Measurements from ENCODE around the gene SUCLG2.

SUCLG2 gene

GRCh38 chr3:67642734-67643133 lies 11.7 kb downstream of the SUCLG2 start:
- no peak overlapping the region for H3K4me2 ChIP-seq (ENCODE audit: low read length)
- H3K4me1 ChIP-seq (ENCODE audit: control insufficient read depth, low read depth, low read length): no peaks in the 10 kb centered on the region
- H3K9ac ChIP-seq (ENCODE audit: low read length): no peak overlapping the region
- no peak overlapping the region for H3K4ac ChIP-seq (ENCODE audit: low read depth, low read length)
- no peak overlapping the region for H3K27ac ChIP-seq (ENCODE audit: low read depth, low read length)
- H3K79me1 ChIP-seq (ENCODE audit: low read length): peaks cover 3% of the 10 kb centered on the region
- H3K56ac ChIP-seq (ENCODE audit: low read length): no peak overlapping the region
- H4K5ac ChIP-seq (ENCODE audit: low read length): no peak overlapping the region
- DNase-seq: no peak
- no peak overlapping the region for H2AK5ac ChIP-seq (ENCODE audit: low read length)
- H2BK120ac ChIP-seq (ENCODE audit: low read depth, low read length): no peak overlapping the region
- H2BK5ac ChIP-seq (ENCODE audit: low read length): no peak overlapping the region
- no peak overlapping the region for H3K23ac ChIP-seq (ENCODE audit: low read length)
- H3K36me3 ChIP-seq (ENCODE audit: control insufficient read depth, insufficient read depth, low read length): no peaks in the 10 kb centered on the region
- H3K4me3 ChIP-seq (ENCODE audit: low read length): no peak overlapping the region
- no peaks in the 10 kb centered on the region for H3K79me2 ChIP-seq (ENCODE audit: control insufficient read depth, insufficient read depth, low read length)
- no peak overlapping the region for H4K8ac ChIP-seq (ENCODE audit: low read depth, low read length)
- no CpG with 5 or more reads among the region's 1 CpG for WGBS (ENCODE audit: extremely low coverage, insufficient coverage, low lambda C conversion rate)
- no peaks in the 10 kb centered on the region for H3K27me3 ChIP-seq (ENCODE audit: insufficient read depth, low read length, poor library complexity)
- H3K18ac ChIP-seq (ENCODE audit: low read length): no peak overlapping the region
- H2BK15ac ChIP-seq (replicated peaks; ENCODE audit: low read depth): no peak overlapping the region

- no peak overlapping the region for H2AK5ac ChIP-seq (ENCODE audit: low read length)
- H2BK5ac ChIP-seq (ENCODE audit: low read length): no peak overlapping the region
- no peak overlapping the region for H3K4me3 ChIP-seq (ENCODE audit: low read length)
- H3K79me2 ChIP-seq (ENCODE audit: control insufficient read depth, insufficient read depth, low read length): no peaks in the 10 kb centered on the region
- no peaks in the 10 kb centered on the region for H3K36me3 ChIP-seq (ENCODE audit: control insufficient read depth, insufficient read depth, low read length)
- H4K5ac ChIP-seq (ENCODE audit: low read length): no peak overlapping the region
- no peak overlapping the region for H2BK15ac ChIP-seq (replicated peaks; ENCODE audit: low read depth)
- no peak overlapping the region for H3K9ac ChIP-seq (ENCODE audit: low read length)
- H3K56ac ChIP-seq (ENCODE audit: low read length): no peak overlapping the region
- no peaks in the 10 kb centered on the region for H3K27me3 ChIP-seq (ENCODE audit: insufficient read depth, low read length, poor library complexity)
- H3K23ac ChIP-seq (ENCODE audit: low read length): no peak overlapping the region
- WGBS (ENCODE audit: extremely low coverage, insufficient coverage, low lambda C conversion rate): no CpG with 5 or more reads among the region's 4 CpGs
- no peak overlapping the region for H3K18ac ChIP-seq (ENCODE audit: low read length)
- H3K27ac ChIP-seq (ENCODE audit: low read depth, low read length): no peak overlapping the region
- no peak overlapping the region for H3K4me2 ChIP-seq (ENCODE audit: low read length)
- DNase-seq: no peak
- peaks cover 3% of the 10 kb centered on the region for H3K79me1 ChIP-seq (ENCODE audit: low read length)
- no peak overlapping the region for H4K8ac ChIP-seq (ENCODE audit: low read depth, low read length)
- no peak overlapping the region for H2BK120ac ChIP-seq (ENCODE audit: low read depth, low read length)
- no peaks in the 10 kb centered on the region for H3K4me1 ChIP-seq (ENCODE audit: control insufficient read depth, low read depth, low read length)
- H3K4ac ChIP-seq (ENCODE audit: low read depth, low read length): no peak overlapping the region
Measured at GRCh38 chr3:67642190-67642589, 12.2 kb downstream of the SUCLG2 start.

- DNase-seq: no peak
- no peak overlapping the region for H3K4me3 ChIP-seq (ENCODE audit: low read length)
- no peaks in the 10 kb centered on the region for H3K27me3 ChIP-seq (ENCODE audit: insufficient read depth, low read length, poor library complexity)
- H3K36me3 ChIP-seq (ENCODE audit: control insufficient read depth, insufficient read depth, low read length): no peaks in the 10 kb centered on the region
- no peak overlapping the region for H3K27ac ChIP-seq (ENCODE audit: low read depth, low read length)
- no peak overlapping the region for H4K5ac ChIP-seq (ENCODE audit: low read length)
- H3K23ac ChIP-seq (ENCODE audit: low read length): no peak overlapping the region
- no peak overlapping the region for H2AK5ac ChIP-seq (ENCODE audit: low read length)
- H3K9ac ChIP-seq (ENCODE audit: low read length): no peak overlapping the region
- WGBS (ENCODE audit: extremely low coverage, insufficient coverage, low lambda C conversion rate): no CpG with 5 or more reads among the region's 3 CpGs
- H2BK15ac ChIP-seq (replicated peaks; ENCODE audit: low read depth): no peak overlapping the region
- H3K4ac ChIP-seq (ENCODE audit: low read depth, low read length): no peak overlapping the region
- no peak overlapping the region for H2BK5ac ChIP-seq (ENCODE audit: low read length)
- no peak overlapping the region for H3K18ac ChIP-seq (ENCODE audit: low read length)
- no peaks in the 10 kb centered on the region for H3K4me1 ChIP-seq (ENCODE audit: control insufficient read depth, low read depth, low read length)
- H3K79me1 ChIP-seq (ENCODE audit: low read length): peaks cover 3% of the 10 kb centered on the region
- no peak overlapping the region for H4K8ac ChIP-seq (ENCODE audit: low read depth, low read length)
- no peak overlapping the region for H3K56ac ChIP-seq (ENCODE audit: low read length)
- no peaks in the 10 kb centered on the region for H3K79me2 ChIP-seq (ENCODE audit: control insufficient read depth, insufficient read depth, low read length)
- no peak overlapping the region for H2BK120ac ChIP-seq (ENCODE audit: low read depth, low read length)
- no peak overlapping the region for H3K4me2 ChIP-seq (ENCODE audit: low read length)
Measured at GRCh38 chr3:67641451-67641850, 13.0 kb downstream of the SUCLG2 start.

GRCh38 chr3:67640023-67640660 lies 14.3 kb downstream of the SUCLG2 start:
- Histone ChIP-seq H2AK5ac (ENCODE audit: low read length) (no peak overlapping the region), H3K79me2 (ENCODE audit: control insufficient read depth, insufficient read depth, low read length) (no peaks in the 10 kb centered on the region), H3K4me3 (ENCODE audit: low read length) (no peak overlapping the region), H3K56ac (ENCODE audit: low read length) (no peak overlapping the region), H4K5ac (ENCODE audit: low read length) (no peak overlapping the region), H2BK15ac (replicated peaks; ENCODE audit: low read depth) (no peak overlapping the region), H4K8ac (ENCODE audit: low read depth, low read length) (no peak overlapping the region), H3K27ac (ENCODE audit: low read depth, low read length) (no peak overlapping the region), H3K4ac (ENCODE audit: low read depth, low read length) (no peak overlapping the region), H3K27me3 (ENCODE audit: insufficient read depth, low read length, poor library complexity) (no peaks in the 10 kb centered on the region), H3K4me2 (ENCODE audit: low read length) (no peak overlapping the region), H3K79me1 (ENCODE audit: low read length) (peaks cover 3% of the 10 kb centered on the region), H2BK5ac (ENCODE audit: low read length) (no peak overlapping the region), H3K9ac (ENCODE audit: low read length) (no peak overlapping the region), H3K4me1 (ENCODE audit: control insufficient read depth, low read depth, low read length) (no peaks in the 10 kb centered on the region), H3K36me3 (ENCODE audit: control insufficient read depth, insufficient read depth, low read length) (no peaks in the 10 kb centered on the region), H3K18ac (ENCODE audit: low read length) (no peak overlapping the region), H2BK120ac (ENCODE audit: low read depth, low read length) (no peak overlapping the region), H3K23ac (ENCODE audit: low read length) (no peak overlapping the region)
- WGBS (ENCODE audit: extremely low coverage, insufficient coverage, low lambda C conversion rate): 100% methylated on average over 1 of the region's 6 CpGs
- no peak for DNase-seq

GRCh38 chr3:67637255-67637900 lies 17.0 kb downstream of the SUCLG2 start:
- Histone ChIP-seq H3K79me2 (ENCODE audit: control insufficient read depth, insufficient read depth, low read length) (no peaks in the 10 kb centered on the region), H2BK120ac (ENCODE audit: low read depth, low read length) (no peak overlapping the region), H3K9ac (ENCODE audit: low read length) (no peak overlapping the region), H2BK5ac (ENCODE audit: low read length) (no peak overlapping the region), H3K18ac (ENCODE audit: low read length) (no peak overlapping the region), H3K4me2 (ENCODE audit: low read length) (no peak overlapping the region), H3K79me1 (ENCODE audit: low read length) (peaks cover 5% of the 10 kb centered on the region), H4K5ac (ENCODE audit: low read length) (no peak overlapping the region), H3K56ac (ENCODE audit: low read length) (no peak overlapping the region), H3K4me1 (ENCODE audit: control insufficient read depth, low read depth, low read length) (no peaks in the 10 kb centered on the region), H3K23ac (ENCODE audit: low read length) (no peak overlapping the region), H4K8ac (ENCODE audit: low read depth, low read length) (no peak overlapping the region), H3K4ac (ENCODE audit: low read depth, low read length) (no peak overlapping the region), H3K36me3 (ENCODE audit: control insufficient read depth, insufficient read depth, low read length) (no peaks in the 10 kb centered on the region), H3K27ac (ENCODE audit: low read depth, low read length) (no peak overlapping the region), H3K27me3 (ENCODE audit: insufficient read depth, low read length, poor library complexity) (no peaks in the 10 kb centered on the region), H2AK5ac (ENCODE audit: low read length) (no peak overlapping the region), H3K4me3 (ENCODE audit: low read length) (no peak overlapping the region), H2BK15ac (replicated peaks; ENCODE audit: low read depth) (no peak overlapping the region)
- no CpG with 5 or more reads among the region's 4 CpGs for WGBS (ENCODE audit: extremely low coverage, insufficient coverage, low lambda C conversion rate)
- no peak for DNase-seq

GRCh38 chr3:67635806-67636205 lies 18.6 kb downstream of the SUCLG2 start:
- Histone ChIP-seq H2BK5ac (ENCODE audit: low read length) (no peak overlapping the region), H3K23ac (ENCODE audit: low read length) (no peak overlapping the region), H3K27ac (ENCODE audit: low read depth, low read length) (no peak overlapping the region)

More at GRCh38 chr3:67635806-67636205, 18.6 kb downstream of the SUCLG2 start:
- Histone ChIP-seq H3K27me3 (ENCODE audit: insufficient read depth, low read length, poor library complexity) (no peaks in the 10 kb centered on the region), H3K4ac (ENCODE audit: low read depth, low read length) (no peak overlapping the region), H3K79me1 (ENCODE audit: low read length) (peaks cover 3% of the 10 kb centered on the region), H4K5ac (ENCODE audit: low read length) (no peak overlapping the region), H3K4me3 (ENCODE audit: low read length) (no peak overlapping the region), H3K18ac (ENCODE audit: low read length) (no peak overlapping the region), H2BK120ac (ENCODE audit: low read depth, low read length) (no peak overlapping the region), H3K79me2 (ENCODE audit: control insufficient read depth, insufficient read depth, low read length) (no peaks in the 10 kb centered on the region), H2BK15ac (replicated peaks; ENCODE audit: low read depth) (no peak overlapping the region), H3K56ac (ENCODE audit: low read length) (no peak overlapping the region), H3K9ac (ENCODE audit: low read length) (no peak overlapping the region), H3K4me2 (ENCODE audit: low read length) (no peak overlapping the region), H3K36me3 (ENCODE audit: control insufficient read depth, insufficient read depth, low read length) (no peaks in the 10 kb centered on the region), H2AK5ac (ENCODE audit: low read length) (no peak overlapping the region), H3K4me1 (ENCODE audit: control insufficient read depth, low read depth, low read length) (no peaks in the 10 kb centered on the region), H4K8ac (ENCODE audit: low read depth, low read length) (no peak overlapping the region)
- no peak for DNase-seq
- no CpG with 5 or more reads among the region's 2 CpGs for WGBS (ENCODE audit: extremely low coverage, insufficient coverage, low lambda C conversion rate)
